GM12801 (cell line): Measurements from ENCODE around the gene FAM9B.

Source experiments
- TF ChIP-seq, protein P1 (sequence below): IDR thresholded peaks from one replicate; pipeline ENCODE4 v1.5.1; 2011; ENCODE audit warnings: control low read depth; ENCODE audit not compliant: insufficient read length; ENCODE audit errors: extremely low read depth

Gene FAM9B

DNA sequence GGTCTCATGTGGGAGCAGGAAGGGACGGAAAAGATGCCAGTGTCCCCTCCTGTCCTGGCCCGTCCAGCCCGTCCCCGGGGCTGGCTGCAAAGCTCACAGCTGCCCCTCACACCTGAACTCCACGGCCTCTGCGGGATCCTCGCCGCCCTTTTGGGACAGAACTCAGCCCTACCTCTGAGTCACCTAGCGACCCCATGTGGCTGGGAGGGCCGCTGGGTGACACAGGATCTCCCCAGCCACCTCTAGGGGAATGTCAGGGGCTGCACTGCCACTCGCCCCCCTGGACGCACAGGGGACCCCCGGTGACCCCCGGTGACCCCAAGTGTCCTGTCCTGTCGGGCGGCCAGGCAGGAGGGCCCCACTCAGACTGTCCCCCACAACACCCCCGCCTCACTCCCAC is 748 bp downstream of the FAM9B start:
- TF ChIP-seq, protein P1, sequence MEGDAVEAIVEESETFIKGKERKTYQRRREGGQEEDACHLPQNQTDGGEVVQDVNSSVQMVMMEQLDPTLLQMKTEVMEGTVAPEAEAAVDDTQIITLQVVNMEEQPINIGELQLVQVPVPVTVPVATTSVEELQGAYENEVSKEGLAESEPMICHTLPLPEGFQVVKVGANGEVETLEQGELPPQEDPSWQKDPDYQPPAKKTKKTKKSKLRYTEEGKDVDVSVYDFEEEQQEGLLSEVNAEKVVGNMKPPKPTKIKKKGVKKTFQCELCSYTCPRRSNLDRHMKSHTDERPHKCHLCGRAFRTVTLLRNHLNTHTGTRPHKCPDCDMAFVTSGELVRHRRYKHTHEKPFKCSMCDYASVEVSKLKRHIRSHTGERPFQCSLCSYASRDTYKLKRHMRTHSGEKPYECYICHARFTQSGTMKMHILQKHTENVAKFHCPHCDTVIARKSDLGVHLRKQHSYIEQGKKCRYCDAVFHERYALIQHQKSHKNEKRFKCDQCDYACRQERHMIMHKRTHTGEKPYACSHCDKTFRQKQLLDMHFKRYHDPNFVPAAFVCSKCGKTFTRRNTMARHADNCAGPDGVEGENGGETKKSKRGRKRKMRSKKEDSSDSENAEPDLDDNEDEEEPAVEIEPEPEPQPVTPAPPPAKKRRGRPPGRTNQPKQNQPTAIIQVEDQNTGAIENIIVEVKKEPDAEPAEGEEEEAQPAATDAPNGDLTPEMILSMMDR: no peak

DNA sequence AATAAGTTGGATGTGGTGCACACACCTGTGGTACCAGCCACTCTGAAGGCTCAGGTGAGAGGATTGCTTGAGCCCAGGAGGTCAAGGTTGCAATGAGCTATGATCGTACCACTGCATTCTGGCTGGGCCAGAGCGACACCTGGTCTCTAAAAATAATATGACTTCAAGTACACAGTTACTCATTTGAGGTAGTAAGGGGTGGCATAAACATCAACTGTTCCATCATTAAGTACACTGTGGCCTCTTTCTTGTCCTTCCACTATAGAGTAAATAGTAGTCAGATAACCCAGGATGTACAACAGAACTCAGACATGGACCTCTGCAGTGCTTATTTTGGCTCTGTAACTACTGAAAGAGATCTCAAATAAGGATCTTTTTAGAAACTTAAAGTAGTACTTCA is 10.6 kb downstream of the FAM9B start:
- TF ChIP-seq, protein P1: no peak

DNA sequence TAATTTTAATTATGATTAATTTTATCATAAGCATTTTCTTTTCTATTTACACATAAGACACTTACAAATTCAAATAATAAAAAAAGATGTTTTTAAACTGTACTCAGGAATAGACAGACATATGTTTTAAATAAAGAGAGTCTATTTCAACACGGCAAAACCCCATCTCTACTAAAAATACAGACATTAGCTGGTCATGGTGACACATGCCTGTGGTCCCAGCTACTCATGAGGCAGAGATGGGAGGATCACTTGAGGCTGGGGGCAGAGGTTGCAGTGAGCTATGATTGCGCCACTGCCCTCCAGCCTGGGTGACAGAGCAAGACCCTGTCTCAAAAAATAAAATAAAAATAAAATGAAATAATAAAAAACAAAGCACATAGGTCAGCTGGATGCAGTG is 14.8 kb downstream of the FAM9B start:
- TF ChIP-seq, protein P1: no peak

DNA sequence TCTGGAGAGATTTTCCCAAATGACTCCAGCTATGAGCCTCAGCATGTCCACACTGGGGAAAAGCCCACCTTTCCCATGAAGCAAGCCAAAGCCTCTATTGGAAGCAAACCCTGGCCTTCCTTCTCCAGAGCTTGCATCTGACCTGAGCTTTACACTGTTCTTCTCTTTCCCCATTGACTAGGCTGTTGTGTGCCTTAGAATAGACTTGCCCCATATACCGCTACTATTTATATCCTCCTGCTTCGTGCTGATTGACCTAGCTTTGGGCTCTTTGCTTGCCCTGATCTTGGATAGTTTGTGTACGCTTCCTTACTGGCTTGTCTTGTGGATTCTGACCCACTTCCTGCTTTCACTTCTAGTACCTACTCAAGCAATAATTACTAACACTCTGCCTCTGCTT is 30.9 kb downstream of the FAM9B start:
- TF ChIP-seq, protein P1: no peak

DNA sequence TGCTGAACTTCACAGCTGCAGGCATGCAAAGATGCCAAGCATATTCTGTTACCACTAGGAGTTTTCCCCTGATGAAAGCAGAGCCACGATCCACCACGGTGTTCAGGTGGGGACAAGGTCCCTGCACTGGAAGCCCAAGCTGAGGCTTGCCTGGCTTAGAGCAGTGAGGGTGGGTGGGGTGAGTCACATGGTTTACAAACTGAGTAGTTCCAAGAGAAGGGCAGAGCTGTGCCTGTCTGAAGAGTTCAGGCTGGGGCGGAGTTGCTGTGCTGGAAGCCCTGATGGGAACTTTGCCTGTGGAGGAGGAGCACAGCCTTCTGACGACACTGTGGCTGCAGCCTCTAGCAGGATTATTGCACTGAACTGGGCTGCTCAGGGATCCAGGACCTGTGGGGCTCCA is 45.5 kb downstream of the FAM9B start:
- TF ChIP-seq, protein P1: no peak

DNA sequence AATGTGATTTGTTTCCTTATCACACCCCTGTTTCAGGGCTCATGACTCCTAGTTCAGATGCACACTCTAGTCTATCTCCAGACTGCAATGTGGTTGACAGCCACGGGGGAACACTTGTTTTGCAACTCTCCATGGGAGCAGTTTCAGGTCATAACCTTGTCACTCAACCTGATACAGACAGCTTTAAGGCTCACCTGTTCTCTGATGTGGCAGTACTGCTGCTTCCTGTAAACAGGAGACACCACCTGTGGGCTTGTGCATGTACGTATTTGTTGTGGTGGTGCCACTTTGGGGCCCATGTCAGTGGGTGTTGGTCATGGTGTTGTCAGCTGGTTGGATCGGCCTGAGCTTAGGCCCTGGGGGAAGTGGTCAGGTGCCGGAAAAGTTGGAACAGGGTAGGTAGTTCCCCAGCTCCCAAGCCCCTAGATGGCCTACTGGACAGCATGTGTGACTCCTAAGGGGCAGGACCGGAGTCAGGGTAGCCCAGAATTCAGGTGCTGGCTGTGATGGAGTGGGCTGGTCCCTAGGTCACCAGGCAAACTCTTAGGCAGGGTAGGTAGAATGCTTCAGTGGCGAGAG is 46.2 kb downstream of the FAM9B start:
- TF ChIP-seq, protein P1: no peak

DNA sequence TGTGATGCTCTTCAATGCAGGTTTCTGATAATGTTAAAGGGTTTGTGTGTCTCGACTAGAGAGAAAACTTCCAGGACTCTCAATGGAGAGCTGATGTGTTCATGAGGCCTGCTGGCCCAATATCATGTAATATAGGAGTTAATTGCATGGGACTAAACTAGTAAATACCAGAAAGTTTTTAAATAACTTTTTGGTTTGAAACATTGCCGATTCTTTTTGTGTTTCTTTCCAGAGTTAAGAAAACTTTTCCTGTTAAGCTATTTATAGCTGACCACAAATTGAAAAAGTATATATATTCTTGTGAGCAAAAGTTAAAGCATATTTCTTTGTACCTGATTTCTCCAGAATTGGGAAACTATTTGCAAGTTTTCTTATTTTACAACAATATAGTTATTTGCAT is 49.7 kb downstream of the FAM9B start:
- TF ChIP-seq, protein P1: no peak

DNA sequence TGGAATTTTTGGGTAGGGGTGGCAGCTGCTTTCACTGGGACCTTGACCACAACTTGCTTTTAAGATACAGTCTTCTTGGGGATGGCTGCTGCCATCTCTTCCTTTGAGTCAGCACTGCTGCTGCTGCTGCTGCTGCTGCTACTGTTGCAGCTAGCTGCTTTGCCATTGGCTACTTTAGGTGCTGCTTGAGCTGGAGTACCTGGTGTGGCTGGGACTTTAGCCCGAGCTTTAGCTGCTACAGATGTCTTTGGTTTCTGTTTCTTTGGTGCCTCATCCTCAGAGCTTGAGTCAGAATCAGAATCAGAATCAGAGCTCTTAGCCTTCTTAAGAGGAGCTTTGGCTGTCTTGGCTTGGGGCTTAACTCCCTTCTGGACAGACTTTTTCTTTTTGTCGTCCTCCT is 52.2 kb downstream of the FAM9B start:
- TF ChIP-seq, protein P1: no peak
